SK-N-SH (cell line): ENCODE data around the gene ATP8B3. TPM values are rescaled to one million over a fixed set of nuclear protein-coding genes. Genes with fewer than 3 reads are reported as not detected.

Experiments used
- CTCF ChIA-PET: fragments of 300-600, 350-600 bp; formaldehyde crosslinking; extraction: SDS; loops from one replicate; lab custom pipeline; 2021; lab: Yijun Ruan, JAX
- POLR2A ChIA-PET: fragments of 350-600 bp; sonication (Branson Sonifier 250); formaldehyde crosslinking; extraction: SDS; loops from one replicate; lab custom pipeline; 2020; ENCODE audit warnings: antibody characterized with exemption, inconsistent platforms; lab: Yijun Ruan, JAX
- DNase-seq: peaks from one replicate; pipeline ENCODE4 v3.0.0; 2012
- H2AFZ ChIP-seq: fragments of 200-600 bp; sonication (generic); 2 replicates; pipeline ENCODE4 v1.8.1; 2016; ENCODE audit warnings: antibody characterized with exemption, mild to moderate bottlenecking, low read depth
- H3F3A ChIP-seq: fragments of 200-600 bp; sonication (generic); replicated peaks from 2 replicates; pipeline ENCODE3; 2016; ENCODE audit warnings: antibody characterized with exemption, mild to moderate bottlenecking; ENCODE audit not compliant: insufficient read depth
- H3K27ac ChIP-seq, 2 experiments: fragments of 200-500 bp in 1 of 2; fragments of 200-600 bp in 1 of 2; sonication (Bioruptor generic) in 1 of 2; sonication (generic), shearing (Covaris generic) in 1 of 2; 2 replicates each; pipeline versions ENCODE4 v1.5.1 to v1.6.1; 2014 to 2016; ENCODE audit warnings: low read depth in 2 of 2, inconsistent platforms in 1 of 2, low read length in 1 of 2, mild to moderate bottlenecking in 1 of 2, mixed read lengths in 1 of 2
- H3K27me3 ChIP-seq: fragments of 200-600 bp; sonication (generic), shearing (Covaris generic); 2 replicates; pipeline ENCODE4 v1.6.1; 2016; ENCODE audit warnings: mixed run types; ENCODE audit not compliant: insufficient read depth
- H3K36me3 ChIP-seq, 2 experiments: fragments of 200-500 bp in 1 of 2; fragments of 200-600 bp in 1 of 2; sonication (Bioruptor generic) in 1 of 2; sonication (generic) in 1 of 2; replicated peaks in 1 of 2; 2 replicates each; pipeline versions ENCODE3 to v1.5.1; 2014 to 2016; ENCODE audit warnings: low read length in 1 of 2, mild to moderate bottlenecking in 1 of 2; ENCODE audit not compliant: insufficient read depth in 2 of 2, control insufficient read depth in 1 of 2
- H3K4me1 ChIP-seq, 2 experiments: fragments of 200-500 bp in 1 of 2; fragments of 200-600 bp in 1 of 2; sonication (Bioruptor generic) in 1 of 2; sonication (generic), shearing (Covaris generic) in 1 of 2; 2 replicates each; pipeline versions ENCODE4 v1.5.1 to v1.6.1; 2014 to 2016; ENCODE audit warnings: low read depth in 1 of 2, low read length in 1 of 2, mixed run types in 1 of 2; ENCODE audit not compliant: insufficient read depth in 2 of 2, control insufficient read depth in 1 of 2
- H3K4me2 ChIP-seq: fragments of 200-600 bp; sonication (generic), shearing (Covaris generic); 2 replicates; pipeline ENCODE4 v1.6.1; 2017; ENCODE audit warnings: mixed run types
- H3K4me3 ChIP-seq, 2 experiments: fragments of 200-500 bp in 1 of 2; fragments of 200-600 bp in 1 of 2; sonication (Bioruptor generic) in 1 of 2; sonication (generic), shearing (Covaris generic) in 1 of 2; 2 replicates each; pipeline versions ENCODE4 v1.5.1 to v1.8.1; 2014 to 2016; ENCODE audit warnings: low read depth in 2 of 2, inconsistent platforms in 1 of 2, low read length in 1 of 2, mild to moderate bottlenecking in 1 of 2, mixed read lengths in 1 of 2, moderate library complexity in 1 of 2
- H3K79me2 ChIP-seq: fragments of 200-600 bp; sonication (generic); 2 replicates; pipeline ENCODE4 v1.8.1; 2017; ENCODE audit warnings: mild to moderate bottlenecking; ENCODE audit not compliant: insufficient read depth
- H3K9ac ChIP-seq: fragments of 200-600 bp; sonication (generic); 2 replicates; pipeline ENCODE4 v1.6.1; 2017; ENCODE audit warnings: mixed run types
- H3K9me2 ChIP-seq: fragments of 200-600 bp; sonication (generic); 2 replicates; pipeline ENCODE4 v1.6.1; 2017; ENCODE audit warnings: mixed run types
- H3K9me3 ChIP-seq: fragments of 200-600 bp; sonication (generic); 2 replicates; pipeline ENCODE4 v1.6.1; 2017; ENCODE audit warnings: mixed run types, mild to moderate bottlenecking, moderate library complexity
- H4K20me1 ChIP-seq: fragments of 200-600 bp; sonication (generic); 2 replicates; pipeline ENCODE4 v1.6.1; 2017; ENCODE audit warnings: mild to moderate bottlenecking, mixed run types; ENCODE audit not compliant: insufficient read depth
- CHD2 ChIP-seq: fragments of 150-350 bp; IDR thresholded peaks from 2 replicates; pipeline ENCODE4 v1.6.1; 2018; ENCODE audit warnings: low read length; ENCODE audit not compliant: partially characterized antibody
- ELF1 ChIP-seq: IDR thresholded peaks from 2 replicates; pipeline ENCODE4 v1.4.0; 2012
- EP300 ChIP-seq, 2 experiments: IDR thresholded peaks; 2 replicates each; pipeline versions ENCODE4 v1.4.0 to v1.6.1; 2012; ENCODE audit warnings: borderline replicate concordance in 1 of 2, low read depth in 1 of 2, low read length in 1 of 2
- EZH2phosphoT487 ChIP-seq: fragments of 200-600 bp; sonication (generic); IDR thresholded peaks from 2 replicates; pipeline ENCODE4 v1.6.1; 2017; ENCODE audit warnings: low read depth, mixed run types, mild to moderate bottlenecking, antibody characterized with exemption, moderate library complexity, borderline replicate concordance
- FOSL2 ChIP-seq: IDR thresholded peaks from 2 replicates; pipeline ENCODE4 v1.4.0; 2012; ENCODE audit warnings: low read depth, mild to moderate bottlenecking, moderate library complexity, borderline replicate concordance
- FOXM1 ChIP-seq: IDR thresholded peaks from 2 replicates; pipeline ENCODE4 v1.4.0; 2012; ENCODE audit warnings: low read depth, mild to moderate bottlenecking
- MEF2A ChIP-seq: IDR thresholded peaks from 2 replicates; pipeline ENCODE4 v1.4.0; 2012; ENCODE audit warnings: low read depth, borderline replicate concordance
- MXI1 ChIP-seq: IDR thresholded peaks from 2 replicates; pipeline ENCODE4 v1.6.1; 2012; ENCODE audit warnings: mild to moderate bottlenecking, low read depth, low read length, improper control_type of control experiment
- NFIC ChIP-seq: IDR thresholded peaks from 2 replicates; pipeline ENCODE4 v1.4.0; 2012; ENCODE audit warnings: borderline replicate concordance
- RCOR1 ChIP-seq: fragments of 150-350 bp; IDR thresholded peaks from 2 replicates; pipeline ENCODE4 v1.6.1; 2017; ENCODE audit warnings: antibody characterized with exemption, low read length
- TCF12 ChIP-seq: IDR thresholded peaks from 2 replicates; pipeline ENCODE4 v1.4.0; 2012
- YY1 ChIP-seq: IDR thresholded peaks from 2 replicates; pipeline ENCODE4 v1.4.0; 2012; ENCODE audit warnings: low read depth, mild to moderate bottlenecking
- WGBS: methylation state at CpG from one replicate; pipeline ENCODE4 v1.1.6; 2017; ENCODE audit warnings: low lambda C conversion rate; 5-methylcytosine and 5-hydroxymethylcytosine counted together
- polyA plus RNA-seq, 3 experiments: library from polyadenylated mRNA; depleted of rRNA; stranded (reverse); fragments of >200 nt; gene quantifications; 2 replicates each; pipeline ENCODE4 v1.2.3, GENCODE V29; 2012
- TF ChIP-seq, protein P1 (sequence below): IDR thresholded peaks from 2 replicates; pipeline ENCODE4 v1.4.0; 2012; ENCODE audit warnings: low read depth, borderline replicate concordance
- TF ChIP-seq, protein P2 (sequence below): IDR thresholded peaks from 2 replicates; pipeline ENCODE4 v1.6.1; 2012; ENCODE audit warnings: mild to moderate bottlenecking, low read depth, low read length, moderate library complexity
- TF ChIP-seq, protein P3 (sequence below): IDR thresholded peaks from 2 replicates; pipeline ENCODE4 v1.4.0; 2012; ENCODE audit warnings: low read depth, borderline replicate concordance

ATP8B3 gene
- polyA plus RNA-seq, 1 of the 3 experiments (the other 2 are of a cell fraction), result 8.0 TPM

DNA sequence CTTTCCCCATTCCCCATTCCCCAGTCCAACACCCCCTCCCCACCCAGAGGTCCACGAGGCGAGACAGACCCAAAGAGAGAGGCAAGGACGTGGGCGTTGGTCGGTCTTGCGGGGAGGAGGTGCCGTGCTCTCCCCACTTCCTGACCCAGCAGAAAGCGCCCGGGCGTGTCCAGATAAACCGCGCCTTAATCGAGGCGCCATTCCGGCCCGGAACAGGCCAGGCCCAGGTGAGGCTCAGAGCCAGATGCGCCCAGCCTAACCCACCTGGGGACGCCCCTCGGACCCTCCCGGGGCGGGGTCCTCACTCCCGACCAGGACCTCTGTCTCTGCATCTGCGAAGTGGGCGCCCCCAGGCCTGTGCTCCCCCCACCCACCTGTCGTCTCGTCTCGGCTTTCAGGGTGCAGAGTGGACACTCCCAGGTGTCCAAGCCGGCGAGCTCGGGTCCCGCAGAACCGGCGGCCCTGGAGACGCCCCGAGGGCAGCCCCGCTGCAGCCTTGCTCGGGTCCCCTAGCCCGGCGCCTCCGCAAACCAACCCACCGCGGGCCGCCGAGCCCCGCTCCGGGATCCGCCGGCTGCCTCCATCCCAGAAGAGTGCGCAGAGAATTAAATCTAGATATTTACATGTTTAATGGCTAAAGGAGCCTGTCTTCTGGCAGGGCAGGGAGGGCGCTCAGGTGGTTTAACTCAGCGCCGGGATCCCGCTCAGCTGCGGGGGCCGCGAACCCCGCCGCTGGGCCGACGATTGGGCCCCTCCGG, 63.8 kb downstream of the ATP8B3 start:
- H2AFZ ChIP-seq, result no peak overlapping the region
- H3K4me3 ChIP-seq, result no peak overlapping the region
- no peak overlapping the region for H3K9ac ChIP-seq
- H3K4me1 ChIP-seq, result no peaks in the 10 kb centered on the region
- peaks cover 77% of the 10 kb centered on the region for H3K27me3 ChIP-seq
- H3K9me2 ChIP-seq, result no peaks in the 10 kb centered on the region
- 1% methylated on average over 12 of the region's 61 CpGs for WGBS
- no peak overlapping the region; the same call in 1 of the 2 replicates for H3K4me2 ChIP-seq
- TF ChIP-seq EZH2phosphoT487, result 0 out of 2 replicates have a peak, but pooled peaks have one; percentile 82
- TF ChIP-seq NFIC, result no peak
- no peak for TF ChIP-seq FOXM1
- no peak for TF ChIP-seq CHD2
- no peak for TF ChIP-seq YY1
- TF ChIP-seq, protein P1, sequence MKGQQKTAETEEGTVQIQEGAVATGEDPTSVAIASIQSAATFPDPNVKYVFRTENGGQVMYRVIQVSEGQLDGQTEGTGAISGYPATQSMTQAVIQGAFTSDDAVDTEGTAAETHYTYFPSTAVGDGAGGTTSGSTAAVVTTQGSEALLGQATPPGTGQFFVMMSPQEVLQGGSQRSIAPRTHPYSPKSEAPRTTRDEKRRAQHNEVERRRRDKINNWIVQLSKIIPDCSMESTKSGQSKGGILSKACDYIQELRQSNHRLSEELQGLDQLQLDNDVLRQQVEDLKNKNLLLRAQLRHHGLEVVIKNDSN, result no peak
- TF ChIP-seq EP300 (IDR thresholded peaks at IDR 0.05; ENCODE audit: borderline replicate concordance in 1 of 2, low read depth in 1 of 2, low read length in 1 of 2), result no peak
- no peak for TF ChIP-seq RCOR1
- no peak for TF ChIP-seq ELF1
- POLR2A ChIA-PET, result no interaction called here
- no peaks in the 10 kb centered on the region for H3K79me2 ChIP-seq
- peaks cover 8% of the 10 kb centered on the region for H3F3A ChIP-seq
- no peak overlapping the region for H3K27ac ChIP-seq
- CTCF ChIA-PET, result interaction anchor here (0.7 to 2.8 kb wide), 3 partner anchors 19 to 76 kb away, joined by 3 to 12 read pairs (median 10); no protein-coding TSS in a partner anchor
- no peaks in the 10 kb centered on the region for H3K36me3 ChIP-seq
- no peak for DNase-seq
- no peaks in the 10 kb centered on the region for H3K9me3 ChIP-seq
- peaks cover 41% of the 10 kb centered on the region; the same call in 1 of the 2 replicates for H4K20me1 ChIP-seq

DNA sequence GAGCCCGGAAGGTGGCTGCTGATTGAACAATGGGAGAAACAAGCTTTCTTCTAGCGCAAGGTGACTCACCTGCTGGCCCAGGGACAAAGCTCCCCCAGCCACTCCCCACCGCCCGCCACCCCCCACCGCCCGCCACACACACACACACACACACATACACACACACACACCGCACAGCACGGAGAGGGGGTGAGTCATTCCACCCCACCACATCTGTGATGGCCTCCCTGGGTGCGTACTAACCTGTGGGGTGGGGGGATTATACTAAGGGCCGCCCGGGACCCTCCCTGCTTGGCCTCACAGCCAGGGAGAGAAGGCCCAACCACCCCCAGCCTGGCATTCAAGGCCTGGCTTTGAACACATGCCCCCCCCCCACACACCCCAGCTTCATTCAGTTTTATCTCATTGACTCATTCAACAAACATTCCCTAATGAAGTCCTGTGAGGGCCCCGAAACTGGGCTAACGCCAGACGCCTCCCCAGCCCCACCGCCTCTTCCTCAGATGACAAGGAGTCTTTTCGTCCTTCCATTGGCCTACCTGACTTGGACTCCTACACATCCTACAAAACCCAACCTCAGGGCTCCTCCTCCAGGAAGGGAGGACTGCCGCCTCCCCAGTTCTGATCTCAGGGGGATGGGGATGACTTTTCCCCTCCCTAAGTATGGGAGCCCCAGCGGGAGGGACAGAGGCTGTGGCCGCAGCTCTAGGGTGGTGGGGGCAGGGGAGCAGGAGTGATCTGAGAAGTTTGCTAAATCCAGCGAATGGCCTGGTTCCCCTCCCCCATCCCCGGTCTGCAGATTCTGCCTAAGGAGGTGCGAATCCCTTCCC, 64.6 kb downstream of the ATP8B3 start:
- WGBS, result 3% methylated on average over 15 of the region's 22 CpGs
- Histone ChIP-seq H3F3A (peaks cover 8% of the 10 kb centered on the region), H3K4me3 (no peak overlapping the region), H2AFZ (no peak overlapping the region), H3K9ac (no peak overlapping the region), H3K9me3 (no peaks in the 10 kb centered on the region), H3K4me2 (no peak overlapping the region), H3K79me2 (no peaks in the 10 kb centered on the region), H3K36me3 (no peaks in the 10 kb centered on the region), H3K4me1 (no peaks in the 10 kb centered on the region), H3K27ac (no peak overlapping the region), H3K9me2 (no peaks in the 10 kb centered on the region), H4K20me1 (peaks cover 38% of the 10 kb centered on the region; the same call in 1 of the 2 replicates), H3K27me3 (peaks cover 77% of the 10 kb centered on the region)
- TF ChIP-seq, protein P2, sequence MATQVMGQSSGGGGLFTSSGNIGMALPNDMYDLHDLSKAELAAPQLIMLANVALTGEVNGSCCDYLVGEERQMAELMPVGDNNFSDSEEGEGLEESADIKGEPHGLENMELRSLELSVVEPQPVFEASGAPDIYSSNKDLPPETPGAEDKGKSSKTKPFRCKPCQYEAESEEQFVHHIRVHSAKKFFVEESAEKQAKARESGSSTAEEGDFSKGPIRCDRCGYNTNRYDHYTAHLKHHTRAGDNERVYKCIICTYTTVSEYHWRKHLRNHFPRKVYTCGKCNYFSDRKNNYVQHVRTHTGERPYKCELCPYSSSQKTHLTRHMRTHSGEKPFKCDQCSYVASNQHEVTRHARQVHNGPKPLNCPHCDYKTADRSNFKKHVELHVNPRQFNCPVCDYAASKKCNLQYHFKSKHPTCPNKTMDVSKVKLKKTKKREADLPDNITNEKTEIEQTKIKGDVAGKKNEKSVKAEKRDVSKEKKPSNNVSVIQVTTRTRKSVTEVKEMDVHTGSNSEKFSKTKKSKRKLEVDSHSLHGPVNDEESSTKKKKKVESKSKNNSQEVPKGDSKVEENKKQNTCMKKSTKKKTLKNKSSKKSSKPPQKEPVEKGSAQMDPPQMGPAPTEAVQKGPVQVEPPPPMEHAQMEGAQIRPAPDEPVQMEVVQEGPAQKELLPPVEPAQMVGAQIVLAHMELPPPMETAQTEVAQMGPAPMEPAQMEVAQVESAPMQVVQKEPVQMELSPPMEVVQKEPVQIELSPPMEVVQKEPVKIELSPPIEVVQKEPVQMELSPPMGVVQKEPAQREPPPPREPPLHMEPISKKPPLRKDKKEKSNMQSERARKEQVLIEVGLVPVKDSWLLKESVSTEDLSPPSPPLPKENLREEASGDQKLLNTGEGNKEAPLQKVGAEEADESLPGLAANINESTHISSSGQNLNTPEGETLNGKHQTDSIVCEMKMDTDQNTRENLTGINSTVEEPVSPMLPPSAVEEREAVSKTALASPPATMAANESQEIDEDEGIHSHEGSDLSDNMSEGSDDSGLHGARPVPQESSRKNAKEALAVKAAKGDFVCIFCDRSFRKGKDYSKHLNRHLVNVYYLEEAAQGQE, result no peak
- TF ChIP-seq, protein P3, sequence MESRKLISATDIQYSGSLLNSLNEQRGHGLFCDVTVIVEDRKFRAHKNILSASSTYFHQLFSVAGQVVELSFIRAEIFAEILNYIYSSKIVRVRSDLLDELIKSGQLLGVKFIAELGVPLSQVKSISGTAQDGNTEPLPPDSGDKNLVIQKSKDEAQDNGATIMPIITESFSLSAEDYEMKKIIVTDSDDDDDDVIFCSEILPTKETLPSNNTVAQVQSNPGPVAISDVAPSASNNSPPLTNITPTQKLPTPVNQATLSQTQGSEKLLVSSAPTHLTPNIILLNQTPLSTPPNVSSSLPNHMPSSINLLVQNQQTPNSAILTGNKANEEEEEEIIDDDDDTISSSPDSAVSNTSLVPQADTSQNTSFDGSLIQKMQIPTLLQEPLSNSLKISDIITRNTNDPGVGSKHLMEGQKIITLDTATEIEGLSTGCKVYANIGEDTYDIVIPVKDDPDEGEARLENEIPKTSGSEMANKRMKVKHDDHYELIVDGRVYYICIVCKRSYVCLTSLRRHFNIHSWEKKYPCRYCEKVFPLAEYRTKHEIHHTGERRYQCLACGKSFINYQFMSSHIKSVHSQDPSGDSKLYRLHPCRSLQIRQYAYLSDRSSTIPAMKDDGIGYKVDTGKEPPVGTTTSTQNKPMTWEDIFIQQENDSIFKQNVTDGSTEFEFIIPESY, result no peak
- peak; percentile 38; the same call in 1 of the 2 replicates for TF ChIP-seq FOSL2
- TF ChIP-seq CHD2, result no peak
- TF ChIP-seq TCF12, result peak; percentile 32; the same call in 1 of the 2 replicates
- TF ChIP-seq NFIC, result peak; percentile 26; the same call in 1 of the 2 replicates
- no peak for TF ChIP-seq MXI1
- no peak for TF ChIP-seq MEF2A
- ChIA-PET POLR2A (no interaction called here), CTCF (interaction anchor here (1.5 to 1.7 kb wide), 4 partner anchors 13 to 201 kb away, joined by 3 to 12 read pairs (median 5); no protein-coding TSS in a partner anchor)
- DNase-seq, result no peak
